ENCODE data around the gene NXN. TPM values are rescaled to one million over a fixed set of nuclear protein-coding genes. Genes with fewer than 3 reads are reported as not detected.

Gene NXN
- total RNA-seq, 1 experiment from 2014 or later = 20.8 TPM

DNA sequence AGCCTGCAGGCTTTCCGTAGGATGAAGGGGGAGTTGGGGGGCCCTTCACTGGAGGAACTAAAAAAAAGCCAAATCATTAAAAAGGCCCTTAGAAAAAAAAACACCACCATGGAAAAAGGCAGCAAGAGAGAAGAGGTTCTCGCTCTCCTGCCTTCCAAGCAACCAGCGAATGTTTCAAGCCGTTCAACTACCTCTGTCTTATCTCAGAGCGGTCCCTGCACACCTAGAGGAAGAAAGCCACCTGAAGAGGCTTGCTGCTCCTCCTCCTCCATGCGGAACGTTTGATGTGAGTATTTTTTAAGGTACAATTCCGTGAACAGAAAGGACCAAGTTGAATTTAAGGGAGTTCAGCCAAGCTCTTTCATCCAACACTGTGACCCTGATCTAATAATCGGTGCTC is 9.2 kb downstream of the NXN start:
- Histone ChIP-seq H3K4me1 (ENCODE audit: insufficient read depth, low read length) (peaks cover 15% of the 10 kb centered on the region), H3K9me2 (replicated peaks; ENCODE audit: low read length) (no peaks in the 10 kb centered on the region), H3K9me3 (ENCODE audit: low read length) (no peaks in the 10 kb centered on the region), H3F3A (ENCODE audit: low read length, unreplicated experiment) (no peaks in the 10 kb centered on the region), H2AFZ (ENCODE audit: low read length) (no peak overlapping the region), H3K4me2 (ENCODE audit: low read length) (no peak overlapping the region), H3K79me2 (ENCODE audit: low read length) (peaks cover 28% of the 10 kb centered on the region), H3K4me3 (ENCODE audit: low read length) (no peak overlapping the region), H3K36me3 (ENCODE audit: low read depth, low read length) (no peaks in the 10 kb centered on the region), H3K27ac (ENCODE audit: low read length) (no peak overlapping the region), H3K9ac (ENCODE audit: low read length) (no peak overlapping the region), H4K20me1 (ENCODE audit: low read length) (no peaks in the 10 kb centered on the region), H3K27me3 (ENCODE audit: low read length) (no peaks in the 10 kb centered on the region)
- intact Hi-C loops (cut with micrococcal nuclease) = loop anchor here (10.0 kb wide), 1 partner anchor 46 kb away; no protein-coding TSS in a partner anchor
- no TSS peak for BruUV-seq (replicated peaks)
- TF ChIP-seq, protein P1, sequence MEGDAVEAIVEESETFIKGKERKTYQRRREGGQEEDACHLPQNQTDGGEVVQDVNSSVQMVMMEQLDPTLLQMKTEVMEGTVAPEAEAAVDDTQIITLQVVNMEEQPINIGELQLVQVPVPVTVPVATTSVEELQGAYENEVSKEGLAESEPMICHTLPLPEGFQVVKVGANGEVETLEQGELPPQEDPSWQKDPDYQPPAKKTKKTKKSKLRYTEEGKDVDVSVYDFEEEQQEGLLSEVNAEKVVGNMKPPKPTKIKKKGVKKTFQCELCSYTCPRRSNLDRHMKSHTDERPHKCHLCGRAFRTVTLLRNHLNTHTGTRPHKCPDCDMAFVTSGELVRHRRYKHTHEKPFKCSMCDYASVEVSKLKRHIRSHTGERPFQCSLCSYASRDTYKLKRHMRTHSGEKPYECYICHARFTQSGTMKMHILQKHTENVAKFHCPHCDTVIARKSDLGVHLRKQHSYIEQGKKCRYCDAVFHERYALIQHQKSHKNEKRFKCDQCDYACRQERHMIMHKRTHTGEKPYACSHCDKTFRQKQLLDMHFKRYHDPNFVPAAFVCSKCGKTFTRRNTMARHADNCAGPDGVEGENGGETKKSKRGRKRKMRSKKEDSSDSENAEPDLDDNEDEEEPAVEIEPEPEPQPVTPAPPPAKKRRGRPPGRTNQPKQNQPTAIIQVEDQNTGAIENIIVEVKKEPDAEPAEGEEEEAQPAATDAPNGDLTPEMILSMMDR (conservative IDR thresholded peaks at IDR 0.05; ENCODE audit: low read depth, low read length) = no peak
- TF ChIP-seq EZH2 (IDR thresholded peaks at IDR 0.05; ENCODE audit: low read length, unreplicated experiment) (no peak), EZH2phosphoT487 (IDR thresholded peaks at IDR 0.05; ENCODE audit: borderline replicate concordance, low read length) (no peak)
- ATAC-seq = no peak
- no peak for DNase-seq
- POLR2A ChIA-PET (ENCODE audit: unreplicated experiment) = no interaction called here
- CTCF ChIA-PET = no interaction called here

DNA sequence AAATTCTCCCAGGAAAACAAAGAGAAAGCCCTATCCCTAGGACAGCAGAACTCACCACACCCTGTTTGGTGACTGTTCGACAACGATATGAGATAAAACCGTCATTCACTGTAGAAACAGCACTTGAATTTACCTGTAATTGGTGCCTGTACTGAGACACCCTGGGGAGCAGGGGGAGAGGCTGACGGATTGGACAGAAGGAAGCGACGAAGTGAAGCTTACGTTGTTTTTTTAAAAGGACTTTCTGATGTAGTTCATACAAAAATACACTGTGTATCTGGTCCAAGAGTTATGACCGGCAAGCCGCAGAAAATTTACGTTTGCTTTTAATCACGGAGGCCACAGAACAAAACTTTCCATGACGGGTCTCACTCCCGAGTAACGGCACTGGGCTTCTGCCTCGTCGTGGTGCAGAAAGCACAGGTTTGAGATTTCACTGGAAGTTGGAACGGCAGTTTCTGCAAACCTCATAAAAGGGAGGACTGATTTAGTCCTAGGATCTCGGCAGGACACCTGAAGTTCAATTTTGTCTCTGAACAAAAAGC is 9.7 kb downstream of the NXN start:
- ATAC-seq (no peak), DNase-seq (no peak)
- Histone ChIP-seq H3K9me3 (ENCODE audit: low read length) (no peaks in the 10 kb centered on the region), H3K27me3 (ENCODE audit: low read length) (no peaks in the 10 kb centered on the region), H4K20me1 (ENCODE audit: low read length) (no peaks in the 10 kb centered on the region), H3F3A (ENCODE audit: low read length, unreplicated experiment) (no peaks in the 10 kb centered on the region), H3K79me2 (ENCODE audit: low read length) (peaks cover 23% of the 10 kb centered on the region), H3K9me2 (replicated peaks; ENCODE audit: low read length) (no peaks in the 10 kb centered on the region), H3K36me3 (ENCODE audit: low read depth, low read length) (no peaks in the 10 kb centered on the region), H2AFZ (ENCODE audit: low read length) (no peak overlapping the region), H3K4me1 (ENCODE audit: insufficient read depth, low read length) (peaks cover 15% of the 10 kb centered on the region), H3K4me2 (ENCODE audit: low read length) (no peak overlapping the region), H3K9ac (ENCODE audit: low read length) (no peak overlapping the region), H3K27ac (ENCODE audit: low read length) (no peak overlapping the region), H3K4me3 (ENCODE audit: low read length) (no peak overlapping the region)
- CTCF ChIA-PET = no interaction called here
- POLR2A ChIA-PET (ENCODE audit: unreplicated experiment) = no interaction called here
- intact Hi-C loops (cut with micrococcal nuclease) = loop anchor here (10.0 kb wide), 1 partner anchor 45 kb away; no protein-coding TSS in a partner anchor
- no TSS peak for BruUV-seq (replicated peaks)
- TF ChIP-seq EZH2 (IDR thresholded peaks at IDR 0.05; ENCODE audit: low read length, unreplicated experiment) (no peak), EZH2phosphoT487 (IDR thresholded peaks at IDR 0.05; ENCODE audit: borderline replicate concordance, low read length) (no peak)

DNA sequence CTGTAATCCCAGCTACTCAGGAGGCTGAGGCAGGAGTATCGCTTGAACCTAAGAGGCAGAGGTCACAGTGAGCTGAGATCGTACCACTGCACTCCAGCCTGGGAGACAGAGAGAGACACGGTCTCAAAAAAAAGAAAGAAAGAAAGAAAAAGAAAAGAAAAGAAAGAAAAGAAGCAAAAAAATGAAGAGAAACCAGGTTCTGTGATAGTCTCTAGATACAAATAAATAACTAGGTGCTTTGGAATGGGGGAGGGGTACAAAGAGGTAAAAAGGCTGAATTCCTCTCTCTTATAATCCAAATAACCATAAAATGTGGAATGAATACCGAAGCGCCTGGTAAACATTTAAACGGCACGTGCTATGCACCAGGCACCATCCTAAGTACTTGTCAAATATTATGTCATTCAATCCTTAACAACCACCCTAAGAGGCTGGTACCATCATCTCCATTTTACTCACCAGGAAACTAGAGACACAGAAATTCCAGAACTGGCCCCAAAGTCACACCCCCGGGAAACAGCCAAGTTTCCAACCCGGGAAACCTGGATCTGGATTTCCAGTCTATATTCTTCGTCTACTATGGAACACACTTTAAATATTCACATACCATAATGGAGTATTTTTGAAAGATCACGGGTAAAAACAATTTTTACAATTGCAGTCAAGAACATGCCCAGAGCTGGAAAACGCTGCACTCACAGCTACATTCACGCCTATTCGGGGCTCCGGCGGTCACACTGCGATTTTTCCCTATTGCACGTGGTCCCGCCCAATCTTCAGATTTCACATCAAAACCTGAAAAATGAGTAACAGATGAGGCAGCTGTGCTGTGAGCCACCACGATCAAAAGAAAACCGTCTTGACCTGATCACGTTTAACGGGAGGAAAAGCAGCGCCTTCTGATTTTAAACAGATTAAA is 10.5 kb downstream of the NXN start:
- Histone ChIP-seq H3K27ac (ENCODE audit: low read length) (no peak overlapping the region), H3F3A (ENCODE audit: low read length, unreplicated experiment) (no peaks in the 10 kb centered on the region), H3K9me3 (ENCODE audit: low read length) (no peaks in the 10 kb centered on the region), H3K4me3 (ENCODE audit: low read length) (no peak overlapping the region), H3K79me2 (ENCODE audit: low read length) (peaks cover 19% of the 10 kb centered on the region), H3K27me3 (ENCODE audit: low read length) (no peaks in the 10 kb centered on the region), H3K4me1 (ENCODE audit: insufficient read depth, low read length) (peaks cover 15% of the 10 kb centered on the region), H3K9ac (ENCODE audit: low read length) (no peak overlapping the region), H3K4me2 (ENCODE audit: low read length) (no peak overlapping the region), H3K9me2 (replicated peaks; ENCODE audit: low read length) (no peaks in the 10 kb centered on the region), H3K36me3 (ENCODE audit: low read depth, low read length) (no peaks in the 10 kb centered on the region), H4K20me1 (ENCODE audit: low read length) (no peaks in the 10 kb centered on the region), H2AFZ (ENCODE audit: low read length) (no peak overlapping the region)
- intact Hi-C loops (cut with micrococcal nuclease) = no loop called here
- no TSS peak for BruUV-seq (replicated peaks)
- no peak for TF ChIP-seq EZH2phosphoT487 (IDR thresholded peaks at IDR 0.05; ENCODE audit: borderline replicate concordance, low read length)
- TF ChIP-seq, protein P1 (conservative IDR thresholded peaks at IDR 0.05; ENCODE audit: low read depth, low read length) = no peak
- TF ChIP-seq EZH2 (IDR thresholded peaks at IDR 0.05; ENCODE audit: low read length, unreplicated experiment) = no peak
- ATAC-seq (no peak), DNase-seq (no peak)
- CTCF ChIA-PET = no interaction called here
- POLR2A ChIA-PET (ENCODE audit: unreplicated experiment) = interaction anchor here (0.6 kb wide), 1 partner anchor 150 kb away, joined by 7 read pairs; no protein-coding TSS in a partner anchor
